ENCODE measurements around the gene FRY. TPM values are rescaled to one million over a fixed set of nuclear protein-coding genes. Genes with fewer than 3 reads are reported as not detected.

Gene FRY
- total RNA-seq, 1 donor from 2014 or later: 38.8 TPM

DNA sequence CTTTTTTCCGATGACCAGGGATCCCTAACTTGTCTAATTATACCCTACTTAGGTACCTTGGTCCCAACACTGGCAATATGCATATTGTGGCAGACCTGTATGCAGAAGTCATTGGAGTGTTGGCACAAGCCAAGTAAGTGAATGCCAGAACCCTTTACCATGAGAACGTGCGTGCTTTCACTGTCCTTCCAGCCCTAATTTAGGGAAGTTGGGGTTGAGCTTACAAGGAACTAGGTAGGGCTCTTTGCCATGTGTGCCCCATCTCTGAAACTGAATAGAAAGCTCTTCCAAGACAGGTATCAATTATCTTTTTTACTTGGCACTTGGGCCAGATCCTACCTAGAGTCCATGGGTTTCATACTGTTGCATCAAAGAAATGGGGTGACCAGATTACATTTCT lies 93.2 kb downstream of the FRY start:
- H3K27me3 Mint-ChIP-seq (ENCODE audit: low read depth): no peaks in the 10 kb centered on the region
- H3K9me3 Mint-ChIP-seq (ENCODE audit: low read depth): peaks cover 16% of the 10 kb centered on the region
- no peak for TF ChIP-seq CTCF (IDR thresholded peaks at IDR 0.05)
- no peak overlapping the region for H3K4me3 Mint-ChIP-seq (ENCODE audit: unreplicated experiment)
- peaks cover 32% of the 10 kb centered on the region for H3K36me3 Mint-ChIP-seq (ENCODE audit: low read depth)
- H3K4me1 Mint-ChIP-seq (ENCODE audit: low read depth): peaks cover 25% of the 10 kb centered on the region
- H3K27ac Mint-ChIP-seq (ENCODE audit: unreplicated experiment): peak overlapping the region; percentile 28
- DNase-seq (ENCODE audit: low spot score): no peak

GRCh38 chr13:32125221-32125689 lies 93.7 kb downstream of the FRY start:
- no peak for DNase-seq (ENCODE audit: low spot score)
- Mint-ChIP-seq H3K4me1 (ENCODE audit: low read depth) (peaks cover 22% of the 10 kb centered on the region), H3K27me3 (ENCODE audit: low read depth) (no peaks in the 10 kb centered on the region), H3K27ac (ENCODE audit: unreplicated experiment) (peak overlapping the region; percentile 28), H3K36me3 (ENCODE audit: low read depth) (peaks cover 32% of the 10 kb centered on the region), H3K9me3 (ENCODE audit: low read depth) (peaks cover 16% of the 10 kb centered on the region), H3K4me3 (ENCODE audit: unreplicated experiment) (no peak overlapping the region)
- no peak for TF ChIP-seq CTCF (IDR thresholded peaks at IDR 0.05)

DNA sequence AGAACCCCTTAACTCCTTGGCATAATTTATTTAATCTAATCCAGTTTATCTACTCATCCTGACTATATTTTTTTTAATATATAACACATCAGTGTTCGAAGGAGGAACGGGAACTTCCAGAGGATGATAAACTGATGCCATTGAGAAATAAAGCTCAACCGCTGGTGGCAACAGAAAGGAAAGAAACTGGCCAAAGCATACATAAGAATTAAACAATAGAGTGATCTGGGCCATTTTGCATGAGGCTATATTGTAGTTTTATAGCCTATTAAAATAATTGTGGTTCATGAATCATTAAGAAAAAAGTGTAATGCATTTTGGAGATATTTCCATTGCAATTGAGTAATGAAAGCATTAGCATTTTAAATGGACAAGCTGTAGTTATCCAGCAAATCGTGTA lies 94.2 kb downstream of the FRY start:
- H3K27me3 Mint-ChIP-seq (ENCODE audit: low read depth): no peaks in the 10 kb centered on the region
- peaks cover 20% of the 10 kb centered on the region for H3K4me1 Mint-ChIP-seq (ENCODE audit: low read depth)
- no peak for DNase-seq (ENCODE audit: low spot score)
- H3K4me3 Mint-ChIP-seq (ENCODE audit: unreplicated experiment): no peak overlapping the region
- peak overlapping the region; percentile 13 for H3K27ac Mint-ChIP-seq (ENCODE audit: unreplicated experiment)
- peaks cover 29% of the 10 kb centered on the region for H3K36me3 Mint-ChIP-seq (ENCODE audit: low read depth)
- peaks cover 16% of the 10 kb centered on the region for H3K9me3 Mint-ChIP-seq (ENCODE audit: low read depth)
- no peak for TF ChIP-seq CTCF (IDR thresholded peaks at IDR 0.05)

GRCh38 chr13:32126278-32126677 lies 94.7 kb downstream of the FRY start:
- DNase-seq (ENCODE audit: low spot score): no peak
- Mint-ChIP-seq H3K9me3 (ENCODE audit: low read depth) (peaks cover 16% of the 10 kb centered on the region), H3K27ac (ENCODE audit: unreplicated experiment) (peak overlapping the region; percentile 6), H3K4me3 (ENCODE audit: unreplicated experiment) (no peak overlapping the region), H3K36me3 (ENCODE audit: low read depth) (peaks cover 26% of the 10 kb centered on the region), H3K27me3 (ENCODE audit: low read depth) (no peaks in the 10 kb centered on the region), H3K4me1 (ENCODE audit: low read depth) (peaks cover 20% of the 10 kb centered on the region)
- no peak for TF ChIP-seq CTCF (IDR thresholded peaks at IDR 0.05)

- no peak for DNase-seq (ENCODE audit: low spot score)
- Mint-ChIP-seq H3K4me1 (ENCODE audit: low read depth) (peaks cover 20% of the 10 kb centered on the region), H3K9me3 (ENCODE audit: low read depth) (peaks cover 12% of the 10 kb centered on the region), H3K36me3 (ENCODE audit: low read depth) (peaks cover 25% of the 10 kb centered on the region), H3K27me3 (ENCODE audit: low read depth) (no peaks in the 10 kb centered on the region), H3K27ac (ENCODE audit: unreplicated experiment) (no peak overlapping the region), H3K4me3 (ENCODE audit: unreplicated experiment) (no peak overlapping the region)
- TF ChIP-seq CTCF (IDR thresholded peaks at IDR 0.05): no peak
These were observed 95.2 kb downstream of the FRY start for GRCh38 chr13:32126756-32127155.

Data from chondrocyte (in vitro differentiated cells).